GM19193 (cell line): ENCODE results near the gene RASAL1.

ENCODE experiments used
- POLR2A ChIP-seq: IDR thresholded peaks from 4 replicates; pipeline ENCODE4 v1.6.1; 2011; ENCODE audit not compliant: insufficient read depth, insufficient read length; ENCODE audit errors: extremely low read depth

The RASAL1 gene

DNA sequence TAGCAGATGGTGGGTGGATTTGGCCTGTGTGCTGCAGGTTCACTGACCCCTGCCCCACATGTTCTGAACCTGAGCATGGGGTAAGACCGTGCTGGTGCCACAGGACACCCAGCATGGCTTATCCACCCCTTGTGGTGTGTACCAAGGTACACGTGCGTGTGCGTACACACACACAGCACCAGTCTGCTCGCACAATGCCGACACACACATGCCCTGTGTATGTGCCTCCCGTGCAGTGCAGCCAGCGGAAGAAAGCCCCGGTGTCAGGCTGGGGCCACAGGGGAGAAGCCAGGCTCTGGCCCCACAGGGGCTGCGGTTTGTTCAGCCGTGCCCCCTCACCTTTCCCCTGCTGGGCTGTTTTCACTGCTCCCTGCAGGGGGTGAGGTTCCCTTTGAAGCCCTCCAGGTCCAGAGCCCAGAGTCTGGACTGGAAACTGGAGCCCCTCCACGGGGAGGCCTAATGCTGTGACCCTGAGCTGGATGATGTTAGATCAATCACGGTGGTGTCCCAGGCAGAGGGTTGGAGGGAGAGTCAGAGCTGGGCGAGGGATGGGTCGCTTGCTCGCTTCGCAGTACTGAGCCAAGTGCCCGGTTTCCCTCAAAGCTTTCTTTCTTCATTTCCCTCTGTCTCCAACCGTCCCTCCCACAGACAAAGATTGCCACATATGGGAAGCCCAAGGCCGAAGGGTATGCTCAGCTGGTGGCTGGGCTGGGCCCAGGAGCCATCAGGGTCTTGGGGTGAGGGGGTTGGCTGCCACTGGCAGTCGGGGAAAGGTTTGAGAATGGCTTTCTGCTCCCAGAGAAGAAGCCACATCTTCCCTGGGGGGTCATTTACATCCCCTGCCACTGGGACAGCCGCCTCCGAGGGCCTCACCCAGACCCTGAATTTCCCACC, 72.8 kb downstream of the RASAL1 start:
- TF ChIP-seq POLR2A: no peak

GRCh38 chr12:113061061-113061694, 74.4 kb downstream of the RASAL1 start:
- no peak for TF ChIP-seq POLR2A

GRCh38 chr12:113060336-113060960, 75.1 kb downstream of the RASAL1 start:
- no peak for TF ChIP-seq POLR2A

DNA sequence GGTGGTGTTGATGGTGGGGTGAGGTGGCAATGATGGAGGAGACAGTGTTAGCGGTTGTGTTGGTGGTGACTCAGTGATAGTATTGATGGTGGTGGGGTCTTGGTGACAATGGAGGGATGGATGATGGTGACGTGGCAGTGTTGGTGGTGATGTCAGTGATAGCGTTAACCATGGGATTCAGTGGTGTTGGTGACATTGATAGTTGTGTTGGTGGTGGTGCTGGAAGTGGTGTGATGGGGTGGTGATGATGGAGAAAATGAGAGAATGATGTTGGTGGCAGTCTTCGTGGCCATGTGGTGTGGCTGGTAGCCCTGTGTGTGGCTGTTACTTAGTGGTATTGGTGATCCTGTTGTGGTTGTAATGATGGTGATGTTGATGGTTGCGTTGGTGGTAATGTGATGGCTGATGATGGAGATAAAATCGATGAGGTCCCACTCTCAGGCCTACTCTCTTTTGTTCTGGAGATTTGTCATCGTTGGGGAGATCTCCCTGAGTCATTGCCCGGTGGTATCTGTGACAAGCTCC, 76.4 kb downstream of the RASAL1 start:
- no peak for TF ChIP-seq POLR2A

- TF ChIP-seq POLR2A: no peak
Measured at GRCh38 chr12:113058553-113058952, 77.0 kb downstream of the RASAL1 start.

DNA sequence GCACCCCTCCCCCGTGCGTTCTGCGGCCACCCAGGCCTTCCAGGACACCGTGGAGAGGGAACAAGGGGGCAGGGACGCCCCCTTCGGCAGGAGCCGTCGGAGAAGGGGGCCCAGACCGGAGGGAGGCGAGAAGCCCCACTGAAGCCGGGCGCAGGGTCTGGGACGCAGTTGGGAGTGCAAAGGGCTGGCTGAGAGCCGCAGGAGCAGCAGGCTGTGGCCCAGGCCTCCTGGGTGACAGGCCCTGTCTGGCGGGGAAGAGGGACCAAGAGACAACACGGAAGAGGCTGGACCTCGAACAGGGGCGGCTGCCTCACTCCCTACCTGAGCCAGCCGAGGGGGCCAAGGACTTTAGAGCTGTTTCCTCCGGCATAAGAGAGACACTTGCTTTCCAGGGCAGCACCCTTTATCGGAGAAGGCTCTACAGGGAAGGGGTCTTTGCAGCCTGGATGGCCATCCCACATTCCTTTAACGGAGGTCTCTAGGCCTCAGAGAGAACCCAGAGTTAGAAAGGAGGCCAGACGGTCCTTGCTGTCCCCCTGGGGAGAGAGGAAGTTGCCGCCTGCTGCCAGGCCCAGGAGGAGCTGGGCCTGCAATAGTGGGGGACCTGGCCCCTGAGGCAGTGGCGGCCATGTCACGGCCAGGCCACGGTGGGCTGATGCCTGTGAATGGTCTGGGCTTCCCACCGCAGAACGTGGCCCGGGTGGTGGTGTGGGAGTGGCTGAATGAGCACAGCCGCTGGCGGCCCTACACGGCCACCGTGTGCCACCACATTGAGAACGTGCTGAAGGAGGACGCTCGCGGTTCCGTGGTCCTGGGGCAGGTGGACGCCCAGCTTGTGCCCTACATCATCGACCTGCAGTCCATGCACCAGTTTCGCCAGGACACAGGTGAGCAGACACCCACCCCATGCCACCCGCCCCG, 77.7 kb downstream of the RASAL1 start:
- no peak for TF ChIP-seq POLR2A

DNA sequence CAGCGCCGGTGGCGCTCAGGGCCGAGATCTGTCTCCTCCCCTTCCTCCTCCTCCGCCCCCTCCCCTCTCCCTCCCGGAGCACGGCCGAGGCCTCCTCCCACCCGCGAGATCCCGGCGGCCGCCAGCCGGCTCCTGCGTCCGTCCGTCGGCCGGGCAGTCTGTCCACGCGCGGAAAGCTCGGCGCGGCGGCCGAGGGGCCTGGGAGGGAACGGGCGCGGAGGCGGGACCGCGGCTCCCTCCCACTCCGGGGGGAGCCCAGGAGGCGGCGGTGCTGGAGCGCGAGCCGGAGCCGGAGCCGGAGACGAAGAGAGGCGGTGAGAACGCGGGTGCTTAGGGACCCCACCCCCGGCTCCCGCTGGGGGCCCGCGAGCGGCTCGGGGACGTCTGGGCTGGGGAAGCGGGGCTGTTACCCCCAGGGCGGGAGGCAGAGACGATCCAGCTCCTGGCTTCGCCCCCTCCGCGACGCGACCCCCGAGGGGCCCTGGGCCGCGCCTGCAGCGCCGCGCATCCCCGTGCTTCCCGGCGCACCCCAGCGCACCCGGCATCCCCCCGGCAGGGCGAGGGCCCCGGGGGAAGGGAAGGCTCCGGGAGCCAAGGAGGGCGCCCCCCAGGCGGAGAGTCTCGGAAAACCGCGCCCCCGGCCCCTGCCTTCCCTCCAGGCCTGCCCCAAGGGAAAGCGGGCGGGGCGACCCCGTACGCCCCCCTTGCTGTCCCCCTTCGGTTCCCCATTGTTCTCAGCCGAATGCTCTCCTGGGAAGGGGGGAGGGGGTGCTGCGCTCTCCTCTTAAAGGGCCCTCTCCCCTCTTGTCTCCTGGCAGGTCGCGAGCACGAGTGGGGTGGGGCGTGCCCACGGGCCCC, 78.7 kb downstream of the RASAL1 start, which contains the start of gene DTX1:
Gene DTX1 (plus strand): TSS at position 100 of the 858 bp plus-strand sequence. CDS start 1,463 bp downstream, outside the sequence.
- TF ChIP-seq POLR2A: no peak

DNA sequence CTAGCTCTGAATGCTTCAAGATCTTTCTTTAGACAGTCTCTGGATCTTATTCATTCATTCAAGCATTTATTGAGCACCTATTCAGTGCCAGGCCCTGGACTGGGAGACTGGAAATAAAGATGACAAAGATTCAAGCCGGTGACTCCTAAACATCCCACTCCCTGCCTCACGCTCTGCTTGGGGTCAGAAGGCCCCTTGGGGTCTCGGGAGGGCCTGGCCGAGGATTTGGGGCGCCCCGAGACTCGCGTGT, 79.3 kb downstream of the RASAL1 start:
- TF ChIP-seq POLR2A: no peak

DNA sequence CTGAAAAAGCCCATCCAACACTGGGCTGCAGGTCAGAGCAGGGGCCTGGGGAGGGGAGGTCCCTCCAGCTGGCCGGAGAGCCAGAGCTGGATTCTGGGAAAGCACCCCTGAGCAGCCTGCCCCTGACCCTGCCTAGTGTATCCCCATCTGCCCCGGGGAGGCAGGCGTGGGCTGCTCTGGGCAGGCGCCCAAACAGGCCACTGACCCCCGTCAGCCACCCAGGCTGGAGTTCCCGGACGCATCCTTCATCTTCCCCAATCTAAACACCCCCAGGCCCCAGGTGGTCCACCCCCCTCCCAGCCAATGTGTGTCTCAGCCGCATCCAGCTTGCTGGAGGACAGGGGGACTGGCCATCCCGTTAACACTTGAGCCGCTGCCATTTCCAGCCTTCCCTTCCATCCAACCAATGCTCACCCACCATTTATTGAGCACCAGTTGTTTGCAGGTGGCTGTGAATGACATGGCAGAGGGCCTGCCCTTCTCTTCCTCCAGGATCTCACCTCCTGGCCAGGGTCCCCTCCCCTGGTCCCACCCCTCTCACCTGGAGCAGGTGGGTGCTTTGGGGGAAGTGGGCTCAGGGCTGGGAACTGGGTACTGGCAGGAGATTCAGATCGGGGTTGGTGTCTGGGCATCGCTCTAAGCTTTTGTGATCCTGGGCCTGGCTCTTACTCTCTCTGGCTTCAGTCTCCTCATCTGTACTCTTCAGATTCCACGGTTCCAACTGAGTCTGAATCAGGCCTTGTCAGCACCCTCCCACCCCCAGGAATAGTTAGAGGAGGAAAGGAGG, 79.8 kb downstream of the RASAL1 start:
- no peak for TF ChIP-seq POLR2A

DNA sequence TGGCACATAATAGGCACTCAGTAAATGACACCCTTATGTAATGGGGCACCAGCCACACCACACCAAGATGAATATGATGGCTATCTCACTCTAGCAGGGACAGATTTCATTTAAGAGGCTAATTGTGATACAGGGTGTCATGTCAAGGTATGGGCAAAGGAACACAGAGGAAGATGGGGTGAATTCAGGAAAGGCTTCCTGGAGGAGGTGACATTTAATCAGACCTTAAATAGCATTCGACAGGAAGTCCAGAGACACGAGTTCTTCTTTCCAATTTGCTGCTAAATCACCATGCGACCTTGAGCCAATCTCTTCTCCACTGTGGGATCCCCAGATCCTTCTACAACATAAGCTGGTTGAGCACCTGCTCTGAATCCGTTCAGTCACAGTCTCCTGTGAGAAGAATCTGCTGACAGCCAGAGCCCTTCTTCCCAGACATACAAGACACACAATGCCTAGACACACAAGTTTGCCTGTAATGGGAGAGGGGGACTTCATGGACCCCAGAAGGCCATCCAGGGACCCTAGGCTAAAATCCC, 80.5 kb downstream of the RASAL1 start:
- no peak for TF ChIP-seq POLR2A

- no peak for TF ChIP-seq POLR2A
Measured at GRCh38 chr12:113052326-113052725, 83.2 kb downstream of the RASAL1 start.

- TF ChIP-seq POLR2A: no peak
Measured at GRCh38 chr12:113051759-113052158, 83.8 kb downstream of the RASAL1 start.

DNA sequence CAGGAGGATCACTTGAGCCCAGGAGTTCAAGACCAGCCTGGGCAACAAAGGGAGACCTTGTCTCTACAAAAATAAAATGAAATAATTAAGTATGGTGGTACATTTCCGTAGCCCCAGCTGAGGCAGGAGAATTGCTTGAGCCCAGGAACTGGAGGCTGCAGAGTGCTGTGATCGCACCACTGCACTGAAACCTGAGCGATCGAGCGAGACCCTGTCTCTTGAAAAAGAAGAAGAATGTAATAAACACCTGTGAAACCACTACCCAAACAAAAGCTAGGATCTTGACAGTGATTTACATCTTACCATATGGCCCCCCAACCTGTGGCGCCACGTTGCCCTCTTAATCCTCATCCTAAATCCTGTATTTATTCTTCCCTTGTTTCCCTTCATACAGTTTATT, 84.8 kb downstream of the RASAL1 start:
- no peak for TF ChIP-seq POLR2A
